ENCODE data around the gene PAPSS1. TPM values are rescaled to one million over a fixed set of nuclear protein-coding genes. Genes with fewer than 3 reads are reported as not detected.

PAPSS1 gene
- total and polyA plus RNA-seq, 2 experiments from 2014 or later = 72.0 to 85.8 TPM

DNA sequence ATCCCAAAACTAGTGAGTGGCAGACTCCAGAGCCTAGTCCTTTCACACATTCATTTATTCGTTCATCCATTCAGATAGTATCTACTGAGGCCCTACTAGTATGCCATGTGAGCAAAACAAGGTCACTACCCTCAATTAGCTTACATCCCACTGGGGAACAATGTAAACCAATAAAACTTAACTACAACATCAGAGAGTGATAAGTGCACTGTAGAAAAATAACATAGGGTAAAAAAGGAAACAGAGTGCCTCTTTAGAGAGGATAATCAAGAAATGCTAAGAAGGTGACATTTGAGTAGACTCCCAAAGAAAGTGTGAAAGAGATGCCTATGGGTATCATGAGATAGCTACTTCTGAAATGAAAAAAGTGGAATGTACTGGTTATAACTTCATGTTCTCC, 18.5 kb downstream of the PAPSS1 start:
- Histone ChIP-seq H3F3A (replicated peaks; ENCODE audit: low read depth) (no peaks in the 10 kb centered on the region), H3K4me1 (ENCODE audit: insufficient read depth) (no peaks in the 10 kb centered on the region), H3K4me2 (no peak overlapping the region), H3K27ac (ENCODE audit: low read depth) (no peak overlapping the region), H2AFZ (no peak overlapping the region), H3K79me2 (replicated peaks; ENCODE audit: insufficient read depth) (peaks cover 82% of the 10 kb centered on the region), H3K4me3 (no peak overlapping the region), H3K27me3 (ENCODE audit: insufficient read depth) (no peaks in the 10 kb centered on the region), H3K9me2 (ENCODE audit: insufficient read depth) (no peaks in the 10 kb centered on the region), H3K36me3 (ENCODE audit: insufficient read depth) (no peaks in the 10 kb centered on the region; the same call in 1 of the 2 replicates), H4K20me1 (replicated peaks; ENCODE audit: insufficient read depth) (no peaks in the 10 kb centered on the region)
- TF ChIP-seq POLR2AphosphoS5 (IDR thresholded peaks at IDR 0.05; ENCODE audit: low read depth) = no peak
- TF ChIP-seq EZH2phosphoT487 (IDR thresholded peaks at IDR 0.05; ENCODE audit: unreplicated experiment) = no peak
- TF ChIP-seq, protein P1, sequence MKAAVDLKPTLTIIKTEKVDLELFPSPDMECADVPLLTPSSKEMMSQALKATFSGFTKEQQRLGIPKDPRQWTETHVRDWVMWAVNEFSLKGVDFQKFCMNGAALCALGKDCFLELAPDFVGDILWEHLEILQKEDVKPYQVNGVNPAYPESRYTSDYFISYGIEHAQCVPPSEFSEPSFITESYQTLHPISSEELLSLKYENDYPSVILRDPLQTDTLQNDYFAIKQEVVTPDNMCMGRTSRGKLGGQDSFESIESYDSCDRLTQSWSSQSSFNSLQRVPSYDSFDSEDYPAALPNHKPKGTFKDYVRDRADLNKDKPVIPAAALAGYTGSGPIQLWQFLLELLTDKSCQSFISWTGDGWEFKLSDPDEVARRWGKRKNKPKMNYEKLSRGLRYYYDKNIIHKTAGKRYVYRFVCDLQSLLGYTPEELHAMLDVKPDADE (IDR thresholded peaks at IDR 0.05) = no peak
- no peak for TF ChIP-seq EZH2 (IDR thresholded peaks at IDR 0.05; ENCODE audit: low read depth, unreplicated experiment)
- TF ChIP-seq NANOG (IDR thresholded peaks at IDR 0.05; ENCODE audit: borderline replicate concordance) = no peak
- TF ChIP-seq, protein P2, sequence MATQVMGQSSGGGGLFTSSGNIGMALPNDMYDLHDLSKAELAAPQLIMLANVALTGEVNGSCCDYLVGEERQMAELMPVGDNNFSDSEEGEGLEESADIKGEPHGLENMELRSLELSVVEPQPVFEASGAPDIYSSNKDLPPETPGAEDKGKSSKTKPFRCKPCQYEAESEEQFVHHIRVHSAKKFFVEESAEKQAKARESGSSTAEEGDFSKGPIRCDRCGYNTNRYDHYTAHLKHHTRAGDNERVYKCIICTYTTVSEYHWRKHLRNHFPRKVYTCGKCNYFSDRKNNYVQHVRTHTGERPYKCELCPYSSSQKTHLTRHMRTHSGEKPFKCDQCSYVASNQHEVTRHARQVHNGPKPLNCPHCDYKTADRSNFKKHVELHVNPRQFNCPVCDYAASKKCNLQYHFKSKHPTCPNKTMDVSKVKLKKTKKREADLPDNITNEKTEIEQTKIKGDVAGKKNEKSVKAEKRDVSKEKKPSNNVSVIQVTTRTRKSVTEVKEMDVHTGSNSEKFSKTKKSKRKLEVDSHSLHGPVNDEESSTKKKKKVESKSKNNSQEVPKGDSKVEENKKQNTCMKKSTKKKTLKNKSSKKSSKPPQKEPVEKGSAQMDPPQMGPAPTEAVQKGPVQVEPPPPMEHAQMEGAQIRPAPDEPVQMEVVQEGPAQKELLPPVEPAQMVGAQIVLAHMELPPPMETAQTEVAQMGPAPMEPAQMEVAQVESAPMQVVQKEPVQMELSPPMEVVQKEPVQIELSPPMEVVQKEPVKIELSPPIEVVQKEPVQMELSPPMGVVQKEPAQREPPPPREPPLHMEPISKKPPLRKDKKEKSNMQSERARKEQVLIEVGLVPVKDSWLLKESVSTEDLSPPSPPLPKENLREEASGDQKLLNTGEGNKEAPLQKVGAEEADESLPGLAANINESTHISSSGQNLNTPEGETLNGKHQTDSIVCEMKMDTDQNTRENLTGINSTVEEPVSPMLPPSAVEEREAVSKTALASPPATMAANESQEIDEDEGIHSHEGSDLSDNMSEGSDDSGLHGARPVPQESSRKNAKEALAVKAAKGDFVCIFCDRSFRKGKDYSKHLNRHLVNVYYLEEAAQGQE (IDR thresholded peaks at IDR 0.05; ENCODE audit: unreplicated experiment) = no peak
- no peak for TF ChIP-seq JUNB (IDR thresholded peaks at IDR 0.05; ENCODE audit: unreplicated experiment)
- TF ChIP-seq, protein P3, sequence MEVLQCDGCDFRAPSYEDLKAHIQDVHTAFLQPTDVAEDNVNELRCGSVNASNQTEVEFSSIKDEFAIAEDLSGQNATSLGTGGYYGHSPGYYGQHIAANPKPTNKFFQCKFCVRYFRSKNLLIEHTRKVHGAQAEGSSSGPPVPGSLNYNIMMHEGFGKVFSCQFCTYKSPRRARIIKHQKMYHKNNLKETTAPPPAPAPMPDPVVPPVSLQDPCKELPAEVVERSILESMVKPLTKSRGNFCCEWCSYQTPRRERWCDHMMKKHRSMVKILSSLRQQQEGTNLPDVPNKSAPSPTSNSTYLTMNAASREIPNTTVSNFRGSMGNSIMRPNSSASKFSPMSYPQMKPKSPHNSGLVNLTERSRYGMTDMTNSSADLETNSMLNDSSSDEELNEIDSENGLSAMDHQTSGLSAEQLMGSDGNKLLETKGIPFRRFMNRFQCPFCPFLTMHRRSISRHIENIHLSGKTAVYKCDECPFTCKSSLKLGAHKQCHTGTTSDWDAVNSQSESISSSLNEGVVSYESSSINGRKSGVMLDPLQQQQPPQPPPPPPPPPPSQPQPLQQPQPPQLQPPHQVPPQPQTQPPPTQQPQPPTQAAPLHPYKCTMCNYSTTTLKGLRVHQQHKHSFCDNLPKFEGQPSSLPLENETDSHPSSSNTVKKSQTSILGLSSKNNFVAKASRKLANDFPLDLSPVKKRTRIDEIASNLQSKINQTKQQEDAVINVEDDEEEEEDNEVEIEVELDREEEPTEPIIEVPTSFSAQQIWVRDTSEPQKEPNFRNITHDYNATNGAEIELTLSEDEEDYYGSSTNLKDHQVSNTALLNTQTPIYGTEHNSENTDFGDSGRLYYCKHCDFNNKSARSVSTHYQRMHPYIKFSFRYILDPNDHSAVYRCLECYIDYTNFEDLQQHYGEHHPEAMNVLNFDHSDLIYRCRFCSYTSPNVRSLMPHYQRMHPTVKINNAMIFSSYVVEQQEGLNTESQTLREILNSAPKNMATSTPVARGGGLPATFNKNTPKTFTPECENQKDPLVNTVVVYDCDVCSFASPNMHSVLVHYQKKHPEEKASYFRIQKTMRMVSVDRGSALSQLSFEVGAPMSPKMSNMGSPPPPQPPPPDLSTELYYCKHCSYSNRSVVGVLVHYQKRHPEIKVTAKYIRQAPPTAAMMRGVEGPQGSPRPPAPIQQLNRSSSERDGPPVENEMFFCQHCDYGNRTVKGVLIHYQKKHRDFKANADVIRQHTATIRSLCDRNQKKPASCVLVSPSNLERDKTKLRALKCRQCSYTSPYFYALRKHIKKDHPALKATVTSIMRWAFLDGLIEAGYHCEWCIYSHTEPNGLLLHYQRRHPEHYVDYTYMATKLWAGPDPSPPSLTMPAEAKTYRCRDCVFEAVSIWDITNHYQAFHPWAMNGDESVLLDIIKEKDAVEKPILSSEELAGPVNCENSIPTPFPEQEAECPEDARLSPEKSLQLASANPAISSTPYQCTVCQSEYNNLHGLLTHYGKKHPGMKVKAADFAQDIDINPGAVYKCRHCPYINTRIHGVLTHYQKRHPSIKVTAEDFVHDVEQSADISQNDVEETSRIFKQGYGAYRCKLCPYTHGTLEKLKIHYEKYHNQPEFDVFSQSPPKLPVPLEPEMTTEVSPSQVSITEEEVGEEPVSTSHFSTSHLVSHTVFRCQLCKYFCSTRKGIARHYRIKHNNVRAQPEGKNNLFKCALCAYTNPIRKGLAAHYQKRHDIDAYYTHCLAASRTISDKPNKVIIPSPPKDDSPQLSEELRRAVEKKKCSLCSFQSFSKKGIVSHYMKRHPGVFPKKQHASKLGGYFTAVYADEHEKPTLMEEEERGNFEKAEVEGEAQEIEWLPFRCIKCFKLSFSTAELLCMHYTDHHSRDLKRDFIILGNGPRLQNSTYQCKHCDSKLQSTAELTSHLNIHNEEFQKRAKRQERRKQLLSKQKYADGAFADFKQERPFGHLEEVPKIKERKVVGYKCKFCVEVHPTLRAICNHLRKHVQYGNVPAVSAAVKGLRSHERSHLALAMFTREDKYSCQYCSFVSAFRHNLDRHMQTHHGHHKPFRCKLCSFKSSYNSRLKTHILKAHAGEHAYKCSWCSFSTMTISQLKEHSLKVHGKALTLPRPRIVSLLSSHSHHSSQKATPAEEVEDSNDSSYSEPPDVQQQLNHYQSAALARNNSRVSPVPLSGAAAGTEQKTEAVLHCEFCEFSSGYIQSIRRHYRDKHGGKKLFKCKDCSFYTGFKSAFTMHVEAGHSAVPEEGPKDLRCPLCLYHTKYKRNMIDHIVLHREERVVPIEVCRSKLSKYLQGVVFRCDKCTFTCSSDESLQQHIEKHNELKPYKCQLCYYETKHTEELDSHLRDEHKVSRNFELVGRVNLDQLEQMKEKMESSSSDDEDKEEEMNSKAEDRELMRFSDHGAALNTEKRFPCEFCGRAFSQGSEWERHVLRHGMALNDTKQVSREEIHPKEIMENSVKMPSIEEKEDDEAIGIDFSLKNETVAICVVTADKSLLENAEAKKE (CRISPR knock-in tag; IDR thresholded peaks at IDR 0.05) = no peak
- no peak for TF ChIP-seq STAT1 (IDR thresholded peaks at IDR 0.05; ENCODE audit: unreplicated experiment)
- TF ChIP-seq, protein P4, sequence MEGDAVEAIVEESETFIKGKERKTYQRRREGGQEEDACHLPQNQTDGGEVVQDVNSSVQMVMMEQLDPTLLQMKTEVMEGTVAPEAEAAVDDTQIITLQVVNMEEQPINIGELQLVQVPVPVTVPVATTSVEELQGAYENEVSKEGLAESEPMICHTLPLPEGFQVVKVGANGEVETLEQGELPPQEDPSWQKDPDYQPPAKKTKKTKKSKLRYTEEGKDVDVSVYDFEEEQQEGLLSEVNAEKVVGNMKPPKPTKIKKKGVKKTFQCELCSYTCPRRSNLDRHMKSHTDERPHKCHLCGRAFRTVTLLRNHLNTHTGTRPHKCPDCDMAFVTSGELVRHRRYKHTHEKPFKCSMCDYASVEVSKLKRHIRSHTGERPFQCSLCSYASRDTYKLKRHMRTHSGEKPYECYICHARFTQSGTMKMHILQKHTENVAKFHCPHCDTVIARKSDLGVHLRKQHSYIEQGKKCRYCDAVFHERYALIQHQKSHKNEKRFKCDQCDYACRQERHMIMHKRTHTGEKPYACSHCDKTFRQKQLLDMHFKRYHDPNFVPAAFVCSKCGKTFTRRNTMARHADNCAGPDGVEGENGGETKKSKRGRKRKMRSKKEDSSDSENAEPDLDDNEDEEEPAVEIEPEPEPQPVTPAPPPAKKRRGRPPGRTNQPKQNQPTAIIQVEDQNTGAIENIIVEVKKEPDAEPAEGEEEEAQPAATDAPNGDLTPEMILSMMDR (conservative IDR thresholded peaks at IDR 0.05; ENCODE audit: low read depth in 2 of 2) = no peak
- no peak for TF ChIP-seq CREB1 (CRISPR knock-in tag; IDR thresholded peaks at IDR 0.05; ENCODE audit: low read depth)
- TF ChIP-seq ZNF114 (CRISPR knock-in tag; IDR thresholded peaks at IDR 0.05) = no peak
- TF ChIP-seq ZNF331 (CRISPR knock-in tag; IDR thresholded peaks at IDR 0.05; ENCODE audit: low read depth) = no peak
- peaks cover 21% of the 10 kb centered on the region for H3K9me3 Mint-ChIP-seq
- no peak for DNase-seq (ENCODE audit: low spot score)
- peaks cover 41% of the 10 kb centered on the region for H3K36me3 Mint-ChIP-seq (ENCODE audit: low read depth)
- H3K4me1 Mint-ChIP-seq = no peaks in the 10 kb centered on the region
- ATAC-seq = no peak
- no peak overlapping the region for H3K27ac Mint-ChIP-seq
- H3K4me3 Mint-ChIP-seq = no peak overlapping the region
- no peaks in the 10 kb centered on the region for H3K27me3 Mint-ChIP-seq (ENCODE audit: insufficient read depth, low read depth, poor library complexity)
